Measurements from ENCODE around the gene HLA-DQB1.

The HLA-DQB1 gene

GRCh38 chr6:32625137-32625536, 41.3 kb downstream of the HLA-DQB1 start:
- DNase-seq (ENCODE audit: low spot score) = no peak

DNA sequence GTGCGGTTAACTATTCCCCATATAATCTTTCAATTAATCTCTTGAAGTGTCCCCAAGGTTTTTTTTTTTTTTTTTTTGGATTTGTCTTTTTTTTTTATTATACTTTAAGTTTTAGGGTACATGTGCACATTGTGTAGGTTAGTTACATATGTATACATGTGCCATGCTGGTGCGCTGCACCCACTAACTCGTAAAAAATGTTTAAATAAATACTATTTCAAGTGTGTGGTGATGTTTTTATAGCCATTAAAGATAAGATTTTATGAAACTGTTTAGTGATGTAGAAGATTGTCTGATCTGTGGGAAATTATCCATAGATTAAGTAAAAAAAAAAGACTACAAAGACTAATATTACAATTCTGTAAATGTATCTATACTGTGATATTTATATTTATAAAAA, 41.9 kb downstream of the HLA-DQB1 start:
- no peak for DNase-seq (ENCODE audit: low spot score)

- DNase-seq (ENCODE audit: low spot score) = no peak
These were observed 42.8 kb downstream of the HLA-DQB1 start for GRCh38 chr6:32623693-32624092.

- DNase-seq (ENCODE audit: low spot score) = peak; percentile 57
These were observed 43.7 kb downstream of the HLA-DQB1 start for GRCh38 chr6:32622545-32623401.

GRCh38 chr6:32621372-32621771, 45.1 kb downstream of the HLA-DQB1 start:
- no peak for DNase-seq (ENCODE audit: low spot score)

GRCh38 chr6:32617751-32618150, 48.7 kb downstream of the HLA-DQB1 start:
- DNase-seq (ENCODE audit: low spot score) = no peak

GRCh38 chr6:32615885-32616532, 50.4 kb downstream of the HLA-DQB1 start:
- no peak for DNase-seq (ENCODE audit: low spot score)

- no peak for DNase-seq (ENCODE audit: low spot score)
These were observed 51.9 kb downstream of the HLA-DQB1 start for GRCh38 chr6:32614366-32615081.

DNA sequence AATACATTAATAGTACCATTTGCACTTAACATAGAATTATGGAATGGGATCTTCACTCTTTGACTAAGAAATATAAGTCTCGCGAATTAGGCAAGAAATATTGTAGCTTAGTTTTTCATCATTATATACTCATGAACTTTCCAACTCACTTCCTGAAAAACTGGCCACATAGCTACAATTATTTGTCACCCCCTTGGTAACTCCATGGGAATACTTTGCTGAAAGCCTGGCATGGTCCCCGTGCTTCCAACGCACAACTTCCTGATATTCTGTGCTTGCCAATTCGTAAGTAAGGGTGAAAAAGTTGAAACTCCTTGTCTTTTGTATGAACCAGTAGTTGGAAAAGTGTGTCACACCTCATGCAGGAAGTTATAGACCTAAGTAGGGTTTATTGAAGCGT, 53.0 kb downstream of the HLA-DQB1 start:
- no peak for DNase-seq (ENCODE audit: low spot score)

- no peak for DNase-seq (ENCODE audit: low spot score)
These were observed 55.7 kb downstream of the HLA-DQB1 start for GRCh38 chr6:32610682-32611296.

DNA sequence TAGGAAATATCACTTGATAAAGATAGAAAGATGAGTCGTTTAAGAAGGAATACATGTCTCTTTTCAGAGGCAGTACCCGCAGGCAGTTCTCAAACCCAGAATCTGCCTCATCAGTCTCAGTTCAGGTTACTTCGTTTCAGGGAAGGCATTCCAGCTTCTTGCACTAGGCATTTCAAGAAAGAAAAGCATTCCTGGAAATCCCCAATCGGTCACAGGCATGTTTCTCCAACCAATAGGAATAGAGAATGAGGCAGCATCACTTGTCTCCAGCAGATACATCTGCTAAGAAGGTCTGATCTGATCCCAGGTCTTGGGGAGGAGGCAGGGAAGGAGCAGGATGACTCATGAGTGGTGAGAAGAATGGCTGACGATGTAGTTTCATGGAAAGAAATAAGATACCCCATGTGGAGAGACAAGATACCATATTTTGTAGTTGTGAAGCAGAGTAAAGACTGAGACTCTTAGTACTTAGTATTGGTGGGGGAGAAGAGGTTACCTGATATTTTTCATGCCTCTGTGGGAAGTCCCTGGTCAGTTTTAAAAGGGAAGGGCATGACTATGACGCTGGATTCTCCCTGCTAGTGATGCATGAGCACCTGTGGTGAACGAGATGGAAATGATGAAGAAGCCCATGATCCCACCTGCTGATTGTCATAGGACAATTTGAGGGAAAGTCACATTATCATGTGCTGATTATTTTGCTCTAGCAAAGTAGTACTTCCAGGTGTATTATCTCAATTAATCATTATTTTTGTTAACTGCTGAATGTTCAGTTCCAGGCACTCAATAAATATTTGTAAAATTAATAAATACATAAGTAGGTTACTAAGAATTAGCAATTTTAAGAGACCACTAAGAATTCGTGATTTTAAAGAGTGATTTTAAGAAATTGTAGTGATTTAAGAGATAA, 56.5 kb downstream of the HLA-DQB1 start:
- peak; percentile 78 for DNase-seq (ENCODE audit: low spot score)

Data from germinal center (tissue), 1 donor.